ENCODE results near the gene HSF4.

Gene HSF4

GRCh38 chr16:67158637-67159600 is 5.6 kb upstream of the HSF4 start (continued):
- TF ChIP-seq ZNF266 (tag by site-specific recombination; IDR thresholded peaks at IDR 0.05; ENCODE audit: low read depth) (no peak), ZNF350 (tag by site-specific recombination; IDR thresholded peaks at IDR 0.05) (no peak), SALL2 (tag by site-specific recombination; IDR thresholded peaks at IDR 0.05; ENCODE audit: borderline replicate concordance) (no peak), ZNF394 (tag by site-specific recombination; IDR thresholded peaks at IDR 0.05; ENCODE audit: borderline replicate concordance) (no peak), PATZ1 (tag by site-specific recombination; IDR thresholded peaks at IDR 0.05) (peak; percentile 54; the same call in 1 of the 2 replicates), SETDB1 (IDR thresholded peaks at IDR 0.05; ENCODE audit: insufficient read length, low read length) (no peak), PRDM1 (tag by site-specific recombination; IDR thresholded peaks at IDR 0.05) (peak; percentile 79), ZNF335 (tag by site-specific recombination; conservative IDR thresholded peaks at IDR 0.05) (peak; percentile 67), SP3 (tag by site-specific recombination; IDR thresholded peaks at IDR 0.05) (peak; percentile 67), ZNF169 (tag by site-specific recombination; IDR thresholded peaks at IDR 0.05) (no peak), ZNF473 (tag by site-specific recombination; IDR thresholded peaks at IDR 0.05) (no peak), ZNF292 (tag by site-specific recombination; IDR thresholded peaks at IDR 0.05; ENCODE audit: borderline replicate concordance, low read depth) (no peak), ZNF140 (tag by site-specific recombination; IDR thresholded peaks at IDR 0.05) (no peak), ZNF530 (tag by site-specific recombination; IDR thresholded peaks at IDR 0.05; ENCODE audit: low read depth) (no peak), SP2 (tag by site-specific recombination; IDR thresholded peaks at IDR 0.05) (peak; percentile 68), ZNF670 (tag by site-specific recombination; IDR thresholded peaks at IDR 0.05; ENCODE audit: low read depth) (no peak)

DNA sequence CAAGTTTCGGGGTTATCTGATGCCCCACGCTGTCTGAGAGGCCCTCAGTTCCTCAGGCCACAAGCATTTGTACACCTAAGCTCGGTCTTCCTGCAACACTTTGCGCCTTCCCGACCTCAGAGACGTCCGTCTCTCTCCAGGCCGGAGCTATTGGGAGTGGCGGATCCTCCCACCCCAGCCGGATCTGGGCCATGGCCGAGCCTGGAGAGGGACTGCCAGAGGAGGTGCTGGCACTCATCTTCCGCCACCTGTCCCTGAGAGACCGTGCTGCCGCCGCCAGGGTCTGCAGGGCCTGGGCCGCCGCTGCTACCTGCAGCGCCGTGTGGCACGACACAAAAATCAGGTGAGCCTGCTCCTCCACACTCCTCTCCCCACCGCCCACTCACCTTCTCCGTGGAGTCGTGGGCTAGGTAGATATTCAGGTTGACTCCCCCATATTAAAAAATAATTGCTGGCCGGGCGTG is 2.9 kb upstream of the HSF4 start:
- TF ChIP-seq ZNF670 (tag by site-specific recombination; IDR thresholded peaks at IDR 0.05; ENCODE audit: low read depth) (no peak), ZFHX2 (tag by site-specific recombination; conservative IDR thresholded peaks at IDR 0.05) (peak; percentile 36), ZNF24 (tag by site-specific recombination; IDR thresholded peaks at IDR 0.05) (no peak)
- no peaks in the 10 kb centered on the region for H3K4me1 ChIP-seq (ENCODE audit: control insufficient read depth, insufficient read depth, low read length)
- H3K4me3 ChIP-seq (ENCODE audit: low read depth, low read length), result no peak overlapping the region
- ChIA-PET CTCF (interaction anchor here (0.7 to 2.4 kb wide), 5 partner anchors 8 to 352 kb away, joined by 3 to 11 read pairs (median 5); partner anchors contain the start of gene NOL3), POLR2A (no interaction called here)
- H3K27ac ChIP-seq (ENCODE audit: extremely low read depth, low read depth, low read length), result no peak overlapping the region
- peaks cover 0 to 3% of the 10 kb centered on the region in 2 experiments; a peak in 1 of 3 replicates for H3K36me3 ChIP-seq (ENCODE audit: control insufficient read depth in 2 of 2, insufficient read depth in 1 of 2, low read length in 2 of 2)
- H3K9me3 ChIP-seq (ENCODE audit: control insufficient read depth, insufficient read depth, low read depth, low read length), result no peaks in the 10 kb centered on the region

GRCh38 chr16:67162506-67163163 is 1.9 kb upstream of the HSF4 start:
- H3K4me1 ChIP-seq (ENCODE audit: control insufficient read depth, insufficient read depth, low read length), result no peaks in the 10 kb centered on the region
- TF ChIP-seq ZNF518A (tag by site-specific recombination; conservative IDR thresholded peaks at IDR 0.05; ENCODE audit: low read depth), result no peak
- TF ChIP-seq ZNF623 (tag by site-specific recombination; IDR thresholded peaks at IDR 0.05), result no peak
- TF ChIP-seq ZBTB44 (tag by site-specific recombination; IDR thresholded peaks at IDR 0.05), result no peak
- POLR2A ChIA-PET, result interaction anchor here (1.5 kb wide), 1 partner anchor 12 kb away, joined by 3 read pairs; no protein-coding TSS in a partner anchor
- H3K9me3 ChIP-seq (ENCODE audit: control insufficient read depth, insufficient read depth, low read depth, low read length), result no peaks in the 10 kb centered on the region
- H3K27ac ChIP-seq (ENCODE audit: extremely low read depth, low read depth, low read length), result no peak overlapping the region
- CTCF ChIA-PET, result interaction anchor here (0.6 to 1.6 kb wide), 6 partner anchors 16 to 283 kb away, joined by 3 to 5 read pairs (median 4); no protein-coding TSS in a partner anchor
- no peak overlapping the region for H3K4me3 ChIP-seq (ENCODE audit: low read depth, low read length)
- H3K36me3 ChIP-seq (ENCODE audit: control insufficient read depth in 2 of 2, insufficient read depth in 1 of 2, low read length in 2 of 2), result peaks cover 0 to 3% of the 10 kb centered on the region in 2 experiments; a peak in 1 of 3 replicates
